Neuronal stem cell (in vitro differentiated cells): ENCODE results near the gene TAF1A.
"Not testable (repeated sequence)": the region's sequence is repeated elsewhere in the genome, so short reads cannot be mapped to it uniquely, and the experiment has no call there.

Source experiments
- DNase-seq: peaks from one replicate; pipeline ENCODE4 v3.0.0-alpha.2; 2013; ENCODE audit warnings: low spot score
- H2AFZ ChIP-seq: one replicate; pipeline ENCODE4 v1.6.1; 2013; ENCODE audit warnings: mild to moderate bottlenecking, low read length, inconsistent platforms
- H2AK5ac ChIP-seq: 2 replicates; pipeline ENCODE4 v1.6.1; 2013; ENCODE audit warnings: low read depth, mild to moderate bottlenecking, inconsistent platforms, low read length, moderate library complexity, mixed read lengths
- H2BK120ac ChIP-seq: 2 replicates; pipeline ENCODE4 v1.6.1; 2013; ENCODE audit warnings: low read depth, mild to moderate bottlenecking, inconsistent platforms, low read length, moderate library complexity, mixed read lengths
- H2BK12ac ChIP-seq: one replicate; pipeline ENCODE4 v1.6.1; 2013; ENCODE audit warnings: low read length, inconsistent platforms
- H2BK15ac ChIP-seq: 2 replicates; pipeline ENCODE4 v1.6.1; 2013; ENCODE audit warnings: mild to moderate bottlenecking, low read length, inconsistent platforms, mixed read lengths
- H2BK5ac ChIP-seq: one replicate; pipeline ENCODE4 v1.6.1; 2013; ENCODE audit warnings: inconsistent platforms, mild to moderate bottlenecking, low read length, moderate library complexity
- H3K14ac ChIP-seq: one replicate; pipeline ENCODE4 v1.6.1; 2013; ENCODE audit warnings: low read length, inconsistent platforms
- H3K18ac ChIP-seq: 2 replicates; pipeline ENCODE4 v1.6.1; 2013; ENCODE audit warnings: low read length, inconsistent platforms
- H3K23ac ChIP-seq: 2 replicates; pipeline ENCODE4 v1.6.1; 2013; ENCODE audit warnings: low read depth, mild to moderate bottlenecking, mixed read lengths, low read length, inconsistent platforms; ENCODE audit not compliant: poor library complexity
- H3K27ac ChIP-seq: replicated peaks from 3 replicates; pipeline ENCODE4 v1.5.1; 2013; ENCODE audit warnings: low read length, inconsistent platforms
- H3K27me3 ChIP-seq, 3 experiments: 2 replicates each; pipeline ENCODE4 v1.6.1; 2013; ENCODE audit warnings: low read length in 3 of 3, mild to moderate bottlenecking in 2 of 3, inconsistent platforms in 1 of 3, low read depth in 1 of 3, mixed read lengths in 1 of 3, moderate library complexity in 1 of 3; ENCODE audit not compliant: control insufficient read depth in 3 of 3, insufficient read depth in 3 of 3
- H3K36me3 ChIP-seq, 2 donors: replicated peaks in 1 of 2; 2 replicates each; pipeline ENCODE4 v1.6.1; 2013; ENCODE audit warnings: low read length in 2 of 2; ENCODE audit not compliant: control insufficient read depth in 2 of 2, insufficient read depth in 2 of 2
- H3K4ac ChIP-seq: 2 replicates; pipeline ENCODE4 v1.6.1; 2013; ENCODE audit warnings: inconsistent platforms, mild to moderate bottlenecking, low read length, moderate library complexity
- H3K4me1 ChIP-seq, 2 donors: 1 replicate in 1 of 2; 2 replicates in 1 of 2; pipeline ENCODE4 v1.6.1; 2013; ENCODE audit warnings: low read length in 2 of 2, low read depth in 1 of 2; ENCODE audit not compliant: control insufficient read depth in 2 of 2, insufficient read depth in 1 of 2
- H3K4me2 ChIP-seq: one replicate; pipeline ENCODE4 v1.6.1; 2013; ENCODE audit warnings: mild to moderate bottlenecking, low read length, inconsistent platforms; ENCODE audit not compliant: insufficient read depth, poor library complexity, severe bottlenecking
- H3K4me3 ChIP-seq, 2 donors: 2 replicates each; pipeline ENCODE4 v1.5.1; 2013; ENCODE audit warnings: low read length in 2 of 2, mild to moderate bottlenecking in 2 of 2, inconsistent platforms in 1 of 2, moderate library complexity in 1 of 2
- H3K79me1 ChIP-seq: one replicate; pipeline ENCODE4 v1.6.1; 2013; ENCODE audit warnings: low read depth, mild to moderate bottlenecking, inconsistent platforms, low read length, moderate library complexity
- H3K9ac ChIP-seq: one replicate; pipeline ENCODE4 v1.6.1; 2013; ENCODE audit warnings: mild to moderate bottlenecking, low read depth, low read length, inconsistent platforms; ENCODE audit not compliant: poor library complexity
- H3K9me3 ChIP-seq, 2 donors: replicated peaks in 1 of 2; 2 replicates each; pipeline versions ENCODE3 to v1.6.1; 2013; ENCODE audit warnings: low read length in 2 of 2, mild to moderate bottlenecking in 2 of 2, inconsistent platforms in 1 of 2, low read depth in 1 of 2, mixed read lengths in 1 of 2, moderate library complexity in 1 of 2; ENCODE audit not compliant: control insufficient read depth in 2 of 2, insufficient read depth in 1 of 2
- H4K8ac ChIP-seq: one replicate; pipeline ENCODE4 v1.6.1; 2013; ENCODE audit warnings: low read depth, mild to moderate bottlenecking, inconsistent platforms, low read length, moderate library complexity
- H4K91ac ChIP-seq: one replicate; pipeline ENCODE4 v1.6.1; 2013; ENCODE audit warnings: low read length, low read depth, mild to moderate bottlenecking, inconsistent platforms; ENCODE audit not compliant: poor library complexity
- WGBS, 2 donors: extraction: QIAGEN DNeasy Blood & Tissue Kit; methylation state at CpG; one replicate each; pipeline ENCODE4 v1.1.7; 2013; ENCODE audit warnings: missing lambda C conversion rate in 2 of 2, mixed read lengths in 1 of 2; ENCODE audit not compliant: insufficient read length in 2 of 2, insufficient replicate concordance in 1 of 2; ENCODE audit errors: extremely low coverage in 2 of 2; 5-methylcytosine and 5-hydroxymethylcytosine counted together

The TAF1A gene

GRCh38 chr1:222610728-222611127 is 21.0 kb upstream of the TAF1A start:
- Histone ChIP-seq H3K27ac (no peak overlapping the region), H2BK120ac (no peak overlapping the region), H3K27me3 (peaks cover 0 to 14% (median 0%) of the 10 kb centered on the region in 3 experiments), H2BK5ac (no peak overlapping the region), H3K4me1 (no peaks in the 10 kb centered on the region), H3K79me1 (no peaks in the 10 kb centered on the region), H3K14ac (no peak overlapping the region), H2AFZ (no peak overlapping the region), H2BK12ac (no peak overlapping the region), H2BK15ac (no peak overlapping the region), H3K4me2 (no peak overlapping the region), H4K8ac (no peak overlapping the region), H3K9me3 (no peaks in the 10 kb centered on the region), H4K91ac (no peak overlapping the region), H2AK5ac (no peak overlapping the region), H3K18ac (no peak overlapping the region), H3K4me3 (no peak overlapping the region), H3K23ac (no peak overlapping the region), H3K9ac (no peak overlapping the region), H3K4ac (no peak overlapping the region), H3K36me3 (no peaks in the 10 kb centered on the region)
- no CpG with 5 or more reads among the region's 2 CpGs for WGBS, 2 donors
- DNase-seq = no peak

GRCh38 chr1:222609111-222609510 is 19.4 kb upstream of the TAF1A start:
- not testable (repeated sequence) for H4K8ac ChIP-seq, H3K9me3 ChIP-seq, H2BK12ac ChIP-seq, H2BK5ac ChIP-seq, H3K4ac ChIP-seq, H3K4me1 ChIP-seq, H3K23ac ChIP-seq, H3K79me1 ChIP-seq, H2BK15ac ChIP-seq, H3K4me2 ChIP-seq, H2AK5ac ChIP-seq, H3K36me3 ChIP-seq, H4K91ac ChIP-seq, H2BK120ac ChIP-seq, H3K14ac ChIP-seq, H3K27ac ChIP-seq, H3K4me3 ChIP-seq, H3K18ac ChIP-seq, DNase-seq, H2AFZ ChIP-seq, H3K9ac ChIP-seq
- no CpG with 5 or more reads among the region's 1 CpG for WGBS, 2 donors
- H3K27me3 ChIP-seq = peaks cover 0 to 12% (median 0%) of the 10 kb centered on the region in 3 experiments

- Histone ChIP-seq H2BK5ac (no peak overlapping the region), H3K9me3 (no peaks in the 10 kb centered on the region), H3K4me1 (no peaks in the 10 kb centered on the region), H2BK120ac (no peak overlapping the region), H3K4me2 (no peak overlapping the region), H3K9ac (no peak overlapping the region), H4K8ac (no peak overlapping the region), H2BK15ac (no peak overlapping the region), H3K23ac (no peak overlapping the region), H3K36me3 (no peaks in the 10 kb centered on the region), H3K27ac (no peak overlapping the region), H3K4ac (no peak overlapping the region), H3K27me3 (no peaks in the 10 kb centered on the region), H2BK12ac (no peak overlapping the region), H3K14ac (no peak overlapping the region), H3K18ac (no peak overlapping the region), H3K4me3 (no peak overlapping the region), H2AK5ac (no peak overlapping the region), H4K91ac (no peak overlapping the region), H2AFZ (no peak overlapping the region), H3K79me1 (no peaks in the 10 kb centered on the region)
- WGBS, 2 donors = no CpG with 5 or more reads among the region's 1 CpG
- DNase-seq = no peak
Measured at GRCh38 chr1:222606757-222607156, 17.0 kb upstream of the TAF1A start.

- no peak overlapping the region for H2BK120ac ChIP-seq
- no peaks in the 10 kb centered on the region for H3K4me1 ChIP-seq
- no peaks in the 10 kb centered on the region for H3K36me3 ChIP-seq
- no peak overlapping the region for H2BK5ac ChIP-seq
- H3K14ac ChIP-seq = no peak overlapping the region
- no peak overlapping the region for H4K91ac ChIP-seq
- no peak overlapping the region for H2BK12ac ChIP-seq
- H3K9ac ChIP-seq = no peak overlapping the region
- no peak overlapping the region for H3K4me2 ChIP-seq
- no CpG with 5 or more reads among the region's 3 CpGs for WGBS, 2 donors
- no peak overlapping the region for H2AK5ac ChIP-seq
- no peak overlapping the region for H3K27ac ChIP-seq
- H3K4ac ChIP-seq = no peak overlapping the region
- H2BK15ac ChIP-seq = no peak overlapping the region
- DNase-seq = no peak
- no peak overlapping the region for H3K4me3 ChIP-seq
- no peak overlapping the region for H2AFZ ChIP-seq
- no peak overlapping the region for H3K18ac ChIP-seq
- H3K79me1 ChIP-seq = no peaks in the 10 kb centered on the region
- no peak overlapping the region for H4K8ac ChIP-seq
- no peak overlapping the region for H3K23ac ChIP-seq
- H3K9me3 ChIP-seq = no peaks in the 10 kb centered on the region
- no peaks in the 10 kb centered on the region for H3K27me3 ChIP-seq
Measured at GRCh38 chr1:222601257-222601656, 11.5 kb upstream of the TAF1A start.
